HFFc6 (cell line): Measurements from ENCODE around the gene HOXA3. TPM values are rescaled to one million over a fixed set of nuclear protein-coding genes. Genes with fewer than 3 reads are reported as not detected.

ENCODE experiments used
- DNase-seq: peaks from one replicate; pipeline ENCODE4 v3.0.0-alpha.2; 2018
- H3K27ac Mint-ChIP-seq: 2 replicates; pipeline ENCODE4 v1.8.0; 2020; ENCODE audit warnings: mild to moderate bottlenecking, mixed read lengths
- H3K27me3 Mint-ChIP-seq: 2 replicates; pipeline ENCODE4 v1.8.0; 2021; ENCODE audit warnings: mild to moderate bottlenecking, moderate library complexity, mixed read lengths; ENCODE audit not compliant: insufficient read depth
- H3K36me3 Mint-ChIP-seq: 2 replicates; pipeline ENCODE4 v1.8.0; 2021; ENCODE audit warnings: low read depth, mixed read lengths
- H3K4me1 Mint-ChIP-seq: 2 replicates; pipeline ENCODE4 v1.8.0; 2020; ENCODE audit warnings: low read depth, mixed read lengths
- H3K4me3 Mint-ChIP-seq: 2 replicates; pipeline ENCODE4 v1.8.0; 2020; ENCODE audit warnings: mild to moderate bottlenecking, moderate library complexity, mixed read lengths
- H3K9me3 Mint-ChIP-seq: 2 replicates; pipeline ENCODE4 v1.8.0; 2020; ENCODE audit warnings: mild to moderate bottlenecking, mixed read lengths
- CTCF ChIP-seq: fragments of 200-600 bp; sonication (generic); IDR thresholded peaks from 2 replicates; pipeline ENCODE4 v1.5.0; 2021; ENCODE audit warnings: antibody characterized with exemption, mild to moderate bottlenecking
- total RNA-seq, 6 experiments: library from RNA; stranded (reverse); fragmentation: NEBNext Ultra II Directional; extraction: Animal tissue kit (Norgen Biotek cat#: 25700); gene quantifications; 2 replicates in 1 of 6; 3 replicates in 5 of 6; pipeline ENCODE4 v1.2.3, GENCODE V29; 2021

Gene HOXA3
- total RNA-seq, 6 experiments from 2014 or later: 0.33 to 1.9 (median 1.1) TPM

DNA sequence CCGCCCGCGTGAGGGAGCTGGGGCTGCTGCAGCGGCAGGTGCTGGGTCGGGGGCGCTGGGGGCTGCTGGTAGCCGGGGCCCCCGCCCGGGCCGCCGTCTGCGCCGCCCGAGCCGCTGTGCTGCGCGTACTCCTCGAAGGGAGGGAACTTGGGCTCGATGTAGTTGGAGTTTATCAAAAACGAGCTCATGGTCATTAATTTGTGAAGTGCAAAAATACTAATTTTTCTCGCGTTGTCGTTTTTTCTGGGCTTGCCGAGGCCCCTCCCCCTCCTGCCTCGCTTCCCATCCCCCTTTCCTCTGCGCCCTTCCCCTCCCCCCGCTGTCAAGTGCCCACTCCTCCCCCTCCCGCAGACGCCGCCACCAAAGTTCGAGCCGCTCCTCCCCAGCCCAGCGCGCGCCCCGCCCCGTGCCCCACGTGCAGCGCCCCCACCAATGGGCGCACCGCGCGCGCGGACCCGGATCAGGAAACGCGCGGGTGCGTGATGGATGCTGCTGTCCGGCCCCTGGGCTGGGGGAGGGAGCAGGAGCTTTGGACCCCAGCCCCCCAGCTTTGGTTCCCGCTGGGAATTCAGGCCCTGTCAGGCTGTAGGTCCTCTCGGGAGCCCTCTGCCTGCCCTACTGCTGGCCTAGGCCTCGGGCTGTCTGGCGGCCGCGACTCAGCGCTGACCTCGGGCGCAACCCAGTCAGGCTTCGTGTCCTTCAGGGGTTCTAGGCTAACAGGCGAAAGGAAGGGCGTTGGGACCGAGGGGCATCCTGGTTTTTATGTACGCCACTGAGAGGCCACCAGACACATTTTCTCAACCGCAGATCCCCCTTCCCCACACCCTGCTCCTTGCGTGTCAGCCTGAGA is 21.6 kb downstream of the HOXA3 start, which contains the start of gene HOXA4:
HOXA4 (minus strand) TSS at position 218 of the 850 bp plus-strand sequence; CDS start at position 194, 24 bp downstream.
- H3K27me3 Mint-ChIP-seq: peaks cover 11% of the 10 kb centered on the region
- no peak for TF ChIP-seq CTCF
- peaks cover 28% of the 10 kb centered on the region for H3K4me1 Mint-ChIP-seq
- H3K27ac Mint-ChIP-seq: peak within 1 kb of the TSS; percentile 52
- peak; percentile 77 for DNase-seq
- no peaks in the 10 kb centered on the region for H3K9me3 Mint-ChIP-seq
- H3K4me3 Mint-ChIP-seq: peak within 1 kb of the TSS; percentile 85
- H3K36me3 Mint-ChIP-seq: peaks cover 11% of the 10 kb centered on the region

DNA sequence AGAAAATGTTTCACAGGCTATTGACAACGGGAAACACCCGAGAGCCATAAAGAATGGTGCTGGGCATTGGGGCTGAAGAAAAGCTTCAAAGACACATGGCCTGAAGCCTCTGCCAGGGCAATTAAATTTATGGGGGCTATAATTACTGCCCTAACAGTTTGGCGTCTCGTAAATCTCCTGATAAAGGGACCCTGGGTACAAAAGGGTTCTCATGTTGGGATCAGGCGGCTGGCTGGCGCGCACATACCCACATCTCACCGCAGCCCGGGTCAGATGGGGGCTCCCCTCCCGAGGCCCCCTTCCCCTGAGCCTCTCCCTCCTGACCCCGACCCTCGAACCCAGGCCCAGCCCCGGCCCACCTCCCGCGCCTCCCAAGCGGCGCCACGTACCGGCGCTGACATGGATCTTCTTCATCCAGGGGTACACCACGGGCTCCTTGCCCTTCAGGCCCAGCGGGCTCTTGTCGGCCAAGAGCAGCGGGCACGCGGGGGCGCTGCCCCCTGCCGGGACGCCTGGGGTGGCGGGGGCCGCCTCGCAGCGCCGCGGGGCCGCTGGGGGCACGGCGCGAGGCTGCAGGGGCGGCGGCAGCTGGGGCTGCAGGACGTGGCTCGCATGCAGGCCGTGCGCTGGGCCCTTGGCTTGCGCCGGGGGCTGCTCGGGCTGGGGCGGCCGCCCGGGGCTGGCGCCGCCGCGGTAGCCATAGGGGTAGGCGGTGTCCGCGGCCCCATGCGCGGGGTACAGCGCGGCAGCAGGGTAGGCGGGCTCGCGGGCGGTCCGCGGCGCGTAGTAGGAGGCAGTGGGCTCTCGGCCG is 22.4 kb downstream of the HOXA3 start:
- TF ChIP-seq CTCF: no peak
- H3K27me3 Mint-ChIP-seq: peaks cover 12% of the 10 kb centered on the region
- no peak overlapping the region; the same call in 1 of the 2 replicates for H3K4me3 Mint-ChIP-seq
- H3K36me3 Mint-ChIP-seq: peaks cover 11% of the 10 kb centered on the region; the same call in 1 of the 2 replicates
- no peak for DNase-seq
- peaks cover 26% of the 10 kb centered on the region for H3K4me1 Mint-ChIP-seq
- H3K27ac Mint-ChIP-seq: no peak overlapping the region
- H3K9me3 Mint-ChIP-seq: no peaks in the 10 kb centered on the region

DNA sequence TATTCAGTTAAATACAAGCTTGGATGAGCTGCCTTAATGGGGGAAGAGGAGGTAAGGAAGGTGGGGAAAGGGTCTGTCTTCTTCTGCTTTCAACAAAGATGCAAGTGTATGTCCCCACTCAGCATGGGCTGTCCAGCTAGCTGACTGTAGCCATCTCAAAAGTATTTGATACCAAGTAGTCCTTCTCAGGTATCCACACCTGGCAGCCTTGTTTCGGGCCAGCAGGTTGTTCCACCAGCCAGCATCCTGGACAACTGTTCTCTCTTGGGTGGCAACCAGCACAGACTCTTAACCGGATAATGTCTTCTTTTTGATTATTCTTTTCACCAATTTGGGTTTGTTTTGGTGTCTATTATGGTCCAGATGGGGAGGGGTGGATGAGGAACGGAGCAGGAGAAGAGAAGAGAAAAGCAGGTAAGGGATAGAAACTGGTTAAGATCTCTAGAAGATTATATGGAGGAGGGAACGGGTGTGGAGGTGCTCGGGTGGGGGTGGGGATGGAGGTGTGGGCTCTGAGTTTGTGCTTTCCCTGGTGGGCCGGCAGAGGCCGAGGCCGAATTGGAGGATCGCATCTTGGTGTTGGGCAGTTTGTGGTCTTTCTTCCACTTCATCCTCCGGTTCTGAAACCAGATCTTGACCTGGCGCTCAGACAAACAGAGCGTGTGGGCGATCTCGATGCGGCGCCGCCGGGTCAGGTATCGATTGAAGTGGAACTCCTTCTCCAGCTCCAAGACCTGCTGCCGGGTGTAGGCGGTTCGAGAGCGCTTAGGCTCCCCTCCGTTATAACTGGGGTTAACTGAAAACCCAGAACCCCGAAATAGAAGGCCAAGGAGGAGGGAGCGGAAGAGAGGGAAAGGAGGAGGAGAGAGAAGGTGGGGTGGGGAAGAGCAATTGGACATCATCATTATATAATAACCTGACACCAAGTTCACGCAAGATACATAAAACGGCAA is 23.3 kb downstream of the HOXA3 start:
- DNase-seq: no peak
- TF ChIP-seq CTCF: no peak
- Mint-ChIP-seq H3K36me3 (peaks cover 11% of the 10 kb centered on the region; the same call in 1 of the 2 replicates), H3K9me3 (no peaks in the 10 kb centered on the region), H3K4me3 (no peak overlapping the region; the same call in 1 of the 2 replicates), H3K27ac (no peak overlapping the region), H3K27me3 (peaks cover 12% of the 10 kb centered on the region), H3K4me1 (peaks cover 26% of the 10 kb centered on the region)

- TF ChIP-seq CTCF: no peak
- no peak overlapping the region for H3K4me3 Mint-ChIP-seq
- peaks cover 17% of the 10 kb centered on the region for H3K27me3 Mint-ChIP-seq
Measured at GRCh38 chr7:27128034-27128433, 24.3 kb downstream of the HOXA3 start.

More at GRCh38 chr7:27128034-27128433, 24.3 kb downstream of the HOXA3 start:
- Mint-ChIP-seq H3K9me3 (no peaks in the 10 kb centered on the region), H3K27ac (no peak overlapping the region), H3K4me1 (peaks cover 27% of the 10 kb centered on the region), H3K36me3 (peaks cover 11% of the 10 kb centered on the region; the same call in 1 of the 2 replicates)
- no peak for DNase-seq
